EL (cell line): ENCODE data around the gene PARVA.

ENCODE experiments used
- DNase-seq: peaks from one replicate; pipeline ENCODE4 v3.0.0-alpha.2; 2016

The PARVA gene

GRCh38 chr11:12560861-12561260 lies 183.5 kb downstream of the PARVA start:
- no peak for DNase-seq

GRCh38 chr11:12564012-12564411 lies 186.6 kb downstream of the PARVA start:
- no peak for DNase-seq

GRCh38 chr11:12565406-12565805 lies 188.0 kb downstream of the PARVA start:
- DNase-seq, result no peak

- no peak for DNase-seq
Observed at GRCh38 chr11:12567746-12568460, 190.5 kb downstream of the PARVA start.

GRCh38 chr11:12569499-12570425 lies 192.4 kb downstream of the PARVA start:
- DNase-seq, result peak; percentile 46

- DNase-seq, result peak; percentile 34
Observed at GRCh38 chr11:12573707-12574485, 196.5 kb downstream of the PARVA start.

- DNase-seq, result no peak
Observed at GRCh38 chr11:12577725-12578644, 200.6 kb downstream of the PARVA start.

GRCh38 chr11:12581416-12581815 lies 204.0 kb downstream of the PARVA start:
- DNase-seq, result no peak

GRCh38 chr11:12581923-12582322 lies 204.6 kb downstream of the PARVA start:
- DNase-seq, result peak; percentile 77
